Measurements from ENCODE around the gene FAM219A.

GRCh38 chr9:34382054-34382453, 76.3 kb downstream of the FAM219A start:
- no peak for TF ChIP-seq CTCF (IDR thresholded peaks at IDR 0.05)
- no peak for TF ChIP-seq POLR2A (IDR thresholded peaks at IDR 0.05)

Measured in prostate gland (tissue), 2 donors.